ENCODE measurements around the gene PTPN7.
"Not testable (repeated sequence)": the region's sequence is repeated elsewhere in the genome, so short reads cannot be mapped to it uniquely, and the experiment has no call there.

PTPN7 gene

GRCh38 chr1:202154766-202155477 lies 5.5 kb downstream of the PTPN7 start:
- H3K36me3 Mint-ChIP-seq (ENCODE audit: low read depth) = peaks cover 98% of the 10 kb centered on the region
- peak; percentile 56 for DNase-seq
- H3K4me1 Mint-ChIP-seq (ENCODE audit: low read depth) = peaks cover 59% of the 10 kb centered on the region
- no peaks in the 10 kb centered on the region for H3K27me3 Mint-ChIP-seq
- H3K27ac Mint-ChIP-seq = peak overlapping the region; percentile 89
- H3K4me3 Mint-ChIP-seq = no peak overlapping the region
- no peaks in the 10 kb centered on the region for H3K9me3 Mint-ChIP-seq

GRCh38 chr1:202154148-202154765 lies 6.1 kb downstream of the PTPN7 start:
- Mint-ChIP-seq H3K36me3 (ENCODE audit: low read depth) (peaks cover 98% of the 10 kb centered on the region), H3K27me3 (no peaks in the 10 kb centered on the region), H3K9me3 (no peaks in the 10 kb centered on the region), H3K4me1 (ENCODE audit: low read depth) (peaks cover 56% of the 10 kb centered on the region), H3K4me3 (no peak overlapping the region), H3K27ac (peak overlapping the region; percentile 89)
- no peak for DNase-seq

DNA sequence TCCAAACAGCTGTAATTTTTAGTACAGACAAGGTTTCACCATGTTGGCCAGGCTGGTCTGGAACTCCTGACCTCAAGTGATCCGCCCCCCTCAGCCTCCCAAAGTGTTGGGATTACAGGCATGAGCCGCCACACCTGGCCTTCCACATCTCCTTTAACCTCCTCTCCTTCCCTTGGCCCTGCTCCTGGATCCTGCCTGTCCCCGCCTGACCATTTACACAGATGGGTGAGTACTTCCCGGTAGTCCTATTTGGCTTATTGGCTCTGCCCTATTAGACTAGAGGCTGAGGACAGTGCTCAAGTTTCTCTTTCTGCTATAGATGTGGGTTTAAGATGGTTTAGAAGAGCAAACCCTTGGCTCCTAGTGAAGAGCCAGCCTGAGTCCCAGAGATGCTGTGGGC lies 7.1 kb downstream of the PTPN7 start:
- H3K27me3 Mint-ChIP-seq = no peaks in the 10 kb centered on the region
- H3K27ac Mint-ChIP-seq = peak overlapping the region; percentile 82
- peaks cover 53% of the 10 kb centered on the region for H3K4me1 Mint-ChIP-seq (ENCODE audit: low read depth)
- DNase-seq = no peak
- H3K9me3 Mint-ChIP-seq = no peaks in the 10 kb centered on the region
- H3K4me3 Mint-ChIP-seq = no peak overlapping the region
- peaks cover 98% of the 10 kb centered on the region for H3K36me3 Mint-ChIP-seq (ENCODE audit: low read depth)

GRCh38 chr1:202152399-202152798 lies 8.0 kb downstream of the PTPN7 start:
- DNase-seq = no peak
- no peak overlapping the region for H3K4me3 Mint-ChIP-seq
- H3K27ac Mint-ChIP-seq = peak overlapping the region; percentile 59
- no peaks in the 10 kb centered on the region for H3K27me3 Mint-ChIP-seq
- H3K4me1 Mint-ChIP-seq (ENCODE audit: low read depth) = peaks cover 47% of the 10 kb centered on the region
- H3K36me3 Mint-ChIP-seq (ENCODE audit: low read depth) = peaks cover 98% of the 10 kb centered on the region
- H3K9me3 Mint-ChIP-seq = no peaks in the 10 kb centered on the region

DNA sequence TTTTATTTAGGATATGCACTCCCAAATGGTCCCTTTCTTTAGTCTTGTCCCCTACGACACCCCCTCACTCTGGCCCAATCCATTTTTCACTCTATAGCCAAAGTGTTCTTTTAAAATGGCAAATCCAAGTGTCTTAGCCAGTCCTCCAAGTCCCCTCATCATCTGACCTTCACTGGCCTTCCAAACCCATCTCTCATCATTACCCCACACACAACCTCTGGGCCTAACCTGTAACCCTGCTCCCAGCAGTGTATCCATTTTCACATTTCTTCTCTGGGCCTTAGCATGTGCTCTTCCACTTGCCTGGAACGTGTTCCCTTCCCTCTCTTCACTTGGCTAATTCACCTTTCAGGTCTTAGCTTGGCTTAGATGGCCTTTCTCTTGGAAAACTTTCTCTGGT lies 9.4 kb downstream of the PTPN7 start:
- Mint-ChIP-seq H3K4me1 (ENCODE audit: low read depth) (peaks cover 43% of the 10 kb centered on the region), H3K36me3 (ENCODE audit: low read depth) (peaks cover 93% of the 10 kb centered on the region), H3K27me3 (no peaks in the 10 kb centered on the region), H3K9me3 (no peaks in the 10 kb centered on the region), H3K4me3 (no peak overlapping the region), H3K27ac (peak overlapping the region; percentile 79)
- DNase-seq = no peak

- H3K27me3 Mint-ChIP-seq = no peaks in the 10 kb centered on the region
- peaks cover 45% of the 10 kb centered on the region for H3K4me1 Mint-ChIP-seq (ENCODE audit: low read depth)
- peaks cover 88% of the 10 kb centered on the region for H3K36me3 Mint-ChIP-seq (ENCODE audit: low read depth)
- H3K27ac Mint-ChIP-seq = peak overlapping the region; percentile 79
- no peak for DNase-seq
- H3K4me3 Mint-ChIP-seq = no peak overlapping the region
- no peaks in the 10 kb centered on the region for H3K9me3 Mint-ChIP-seq
Observed at GRCh38 chr1:202150602-202151001, 9.8 kb downstream of the PTPN7 start.

GRCh38 chr1:202150187-202150586 lies 10.2 kb downstream of the PTPN7 start:
- no peaks in the 10 kb centered on the region for H3K9me3 Mint-ChIP-seq
- no peak overlapping the region for H3K4me3 Mint-ChIP-seq
- no peak overlapping the region for H3K27ac Mint-ChIP-seq
- no peaks in the 10 kb centered on the region for H3K27me3 Mint-ChIP-seq
- peaks cover 45% of the 10 kb centered on the region for H3K4me1 Mint-ChIP-seq (ENCODE audit: low read depth)
- no peak for DNase-seq
- H3K36me3 Mint-ChIP-seq (ENCODE audit: low read depth) = peaks cover 88% of the 10 kb centered on the region

DNA sequence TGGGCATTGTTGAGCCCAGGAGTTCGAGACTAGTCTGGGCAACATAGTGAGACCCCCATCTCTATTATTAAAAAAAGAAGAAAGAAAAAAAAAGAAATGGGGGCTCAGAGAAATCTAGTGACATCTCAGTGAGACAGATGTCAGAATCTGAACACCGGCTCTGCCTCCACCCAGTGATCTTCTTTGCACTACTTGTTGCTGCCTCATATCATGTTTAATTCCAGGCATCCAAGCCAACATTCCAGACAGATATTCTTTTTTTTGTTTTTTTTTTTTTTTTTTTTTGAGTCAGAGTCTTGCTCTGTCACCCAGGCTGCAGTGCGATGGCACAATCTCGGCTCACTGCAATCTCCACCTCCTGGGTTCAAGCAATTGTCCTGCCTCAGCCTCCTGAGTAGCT lies 10.8 kb downstream of the PTPN7 start:
- peaks cover 42% of the 10 kb centered on the region for H3K4me1 Mint-ChIP-seq (ENCODE audit: low read depth)
- peaks cover 82% of the 10 kb centered on the region for H3K36me3 Mint-ChIP-seq (ENCODE audit: low read depth)
- H3K27me3 Mint-ChIP-seq = no peaks in the 10 kb centered on the region
- no peak overlapping the region for H3K27ac Mint-ChIP-seq
- no peak overlapping the region for H3K4me3 Mint-ChIP-seq
- DNase-seq = no peak
- no peaks in the 10 kb centered on the region for H3K9me3 Mint-ChIP-seq

DNA sequence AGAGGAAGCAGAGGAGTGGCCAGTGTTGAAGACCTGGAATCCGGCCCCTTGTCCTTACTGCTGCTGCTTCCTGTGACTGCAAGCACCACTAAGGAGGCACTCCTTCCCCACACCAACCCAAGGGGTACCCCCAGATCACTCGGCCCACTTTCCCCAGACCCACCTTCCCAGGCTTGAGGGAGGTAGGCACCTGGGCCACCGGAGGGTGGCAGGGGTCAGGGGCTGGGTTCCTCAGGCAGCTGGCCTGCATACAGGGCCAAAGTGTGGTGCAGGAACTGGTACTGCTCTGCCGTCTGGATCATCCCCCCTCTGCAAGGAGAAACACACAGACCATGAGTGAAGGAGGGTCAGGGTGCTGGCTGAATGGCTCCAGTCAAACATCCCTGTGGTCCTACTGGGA lies 12.0 kb downstream of the PTPN7 start:
- Mint-ChIP-seq H3K4me3 (no peak overlapping the region), H3K36me3 (ENCODE audit: low read depth) (peaks cover 76% of the 10 kb centered on the region), H3K27ac (peak overlapping the region; percentile 79), H3K27me3 (no peaks in the 10 kb centered on the region), H3K4me1 (ENCODE audit: low read depth) (peaks cover 40% of the 10 kb centered on the region), H3K9me3 (no peaks in the 10 kb centered on the region)
- no peak for DNase-seq

DNA sequence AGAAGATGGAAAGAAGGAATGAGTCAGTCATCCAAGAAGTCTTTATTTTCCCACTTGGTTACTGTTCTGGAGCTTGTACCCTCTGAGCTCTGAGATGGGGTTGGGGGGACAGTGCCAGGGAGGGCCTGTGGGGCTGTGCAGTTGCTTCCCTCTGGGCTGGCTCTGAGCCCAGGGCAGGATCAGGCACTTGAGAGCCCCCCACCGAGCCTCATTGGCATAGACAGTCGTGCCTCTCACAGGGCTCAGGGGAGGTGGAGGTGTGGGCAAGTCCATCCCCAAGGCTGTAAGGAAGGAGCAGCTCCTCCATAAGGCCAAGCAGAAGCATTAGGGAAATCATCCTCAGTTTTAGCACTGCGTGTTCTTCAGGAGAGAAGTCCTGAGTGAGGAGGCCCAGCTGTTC lies 13.4 kb downstream of the PTPN7 start:
- Mint-ChIP-seq H3K4me1 (ENCODE audit: low read depth) (peaks cover 50% of the 10 kb centered on the region), H3K27ac (peak overlapping the region; percentile 40), H3K4me3 (no peak overlapping the region), H3K36me3 (ENCODE audit: low read depth) (peaks cover 69% of the 10 kb centered on the region), H3K9me3 (no peaks in the 10 kb centered on the region), H3K27me3 (no peaks in the 10 kb centered on the region)
- no peak for DNase-seq

- Mint-ChIP-seq H3K36me3 (ENCODE audit: low read depth) (peaks cover 63% of the 10 kb centered on the region), H3K4me1 (ENCODE audit: low read depth) (peaks cover 53% of the 10 kb centered on the region), H3K27me3 (no peaks in the 10 kb centered on the region), H3K9me3 (no peaks in the 10 kb centered on the region), H3K4me3 (no peak overlapping the region), H3K27ac (peak overlapping the region; percentile 63)
- no peak for DNase-seq
Observed at GRCh38 chr1:202146279-202146678, 14.1 kb downstream of the PTPN7 start.

GRCh38 chr1:202145744-202146140 lies 14.7 kb downstream of the PTPN7 start:
- DNase-seq, H3K9me3 Mint-ChIP-seq, H3K27me3 Mint-ChIP-seq: not testable (repeated sequence)
- Mint-ChIP-seq H3K36me3 (ENCODE audit: low read depth) (peaks cover 63% of the 10 kb centered on the region), H3K27ac (peak overlapping the region; percentile 93), H3K4me3 (peak overlapping the region; percentile 90), H3K4me1 (ENCODE audit: low read depth) (peaks cover 53% of the 10 kb centered on the region)

DNA sequence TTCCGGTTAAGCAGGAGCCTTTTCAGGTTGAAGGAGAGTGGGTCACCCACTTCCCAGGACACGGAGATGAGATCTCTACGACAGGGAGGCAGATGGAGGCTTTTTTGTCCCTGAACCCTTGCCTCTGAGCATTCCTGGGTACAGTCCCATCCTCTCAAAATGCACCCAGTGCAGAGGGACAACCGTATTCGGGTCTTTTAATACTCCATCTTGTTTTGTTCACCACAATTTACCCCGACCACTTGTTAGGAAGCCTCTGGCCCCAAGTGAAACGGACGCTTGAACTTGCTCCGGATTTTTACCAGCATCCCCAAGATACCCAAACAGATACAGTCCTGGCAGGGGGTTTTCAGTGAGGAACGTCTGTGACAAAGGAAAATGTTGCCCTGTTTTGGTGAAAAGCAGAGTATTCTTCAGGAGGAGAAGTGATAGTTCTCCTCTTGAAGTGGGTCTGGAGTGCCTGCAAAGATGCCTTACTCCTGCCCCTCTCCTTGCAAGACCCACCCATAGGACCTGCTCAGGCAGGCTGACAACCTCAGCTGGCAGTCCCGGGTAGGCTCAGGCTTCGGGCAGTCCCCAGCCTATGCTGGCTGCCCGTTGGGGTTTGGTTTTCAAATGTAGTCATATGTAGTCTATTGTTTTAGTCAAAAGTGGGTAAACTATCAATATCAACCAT lies 15.2 kb downstream of the PTPN7 start:
- H3K4me1 Mint-ChIP-seq (ENCODE audit: low read depth) = peaks cover 54% of the 10 kb centered on the region

DNA sequence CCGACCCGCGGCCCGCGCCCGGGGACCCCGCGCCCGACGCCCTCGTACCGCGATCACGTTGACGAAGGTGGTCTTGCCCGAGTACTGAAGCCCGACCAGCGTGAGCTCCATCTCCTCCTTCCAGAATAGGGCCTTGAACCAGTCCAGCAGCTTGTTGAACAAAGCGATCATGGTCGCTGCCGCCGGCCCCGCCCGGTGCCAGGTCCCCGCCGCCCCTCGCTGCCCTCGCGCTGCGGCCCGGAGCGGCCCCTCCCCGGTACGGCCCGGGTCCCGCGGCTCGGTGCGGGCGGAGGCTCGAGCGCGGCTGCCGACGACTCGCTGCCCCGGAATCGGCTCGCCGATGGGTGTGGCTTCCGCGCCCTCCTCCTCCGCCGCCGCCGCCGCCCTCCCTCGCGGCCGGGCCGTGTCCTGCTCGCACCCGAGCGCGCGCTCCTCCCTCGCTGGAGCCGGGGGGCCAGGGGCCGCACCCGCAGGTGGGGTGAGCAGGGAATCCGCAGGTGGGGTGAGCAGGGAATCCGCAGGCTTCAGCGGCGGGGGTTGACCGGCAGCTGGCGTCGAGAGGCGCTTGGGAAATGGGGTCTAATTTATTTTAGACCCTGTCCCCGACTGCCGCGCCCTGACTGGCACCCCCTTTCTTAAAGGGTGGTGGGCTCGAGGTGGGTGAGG lies 15.9 kb downstream of the PTPN7 start, which contains the start of gene ARL8A:
ARL8A (minus strand) TSS at position 336 of the 666 bp plus-strand sequence; CDS start at position 171, 165 bp downstream.
- peak; percentile 83 for DNase-seq
- no peaks in the 10 kb centered on the region for H3K27me3 Mint-ChIP-seq
- H3K9me3 Mint-ChIP-seq = no peaks in the 10 kb centered on the region
- peak within 1 kb of the TSS; percentile 90 for H3K4me3 Mint-ChIP-seq
- H3K4me1 Mint-ChIP-seq (ENCODE audit: low read depth) = peaks cover 53% of the 10 kb centered on the region
- peaks cover 56% of the 10 kb centered on the region for H3K36me3 Mint-ChIP-seq (ENCODE audit: low read depth)
- H3K27ac Mint-ChIP-seq = peak within 1 kb of the TSS; percentile 93

More for the DNA sequence above, 15.2 kb downstream of the PTPN7 start:
- peak; percentile 65 for DNase-seq
- H3K4me3 Mint-ChIP-seq = peak overlapping the region; percentile 90
- H3K36me3 Mint-ChIP-seq (ENCODE audit: low read depth) = peaks cover 62% of the 10 kb centered on the region
- H3K9me3 Mint-ChIP-seq = no peaks in the 10 kb centered on the region
- H3K27me3 Mint-ChIP-seq = no peaks in the 10 kb centered on the region
- H3K27ac Mint-ChIP-seq = peak overlapping the region; percentile 93

Measured in activated T-cell treated with anti-CD3 and anti-CD28 coated beads, Interleukin-2, amount 50 U/mL, for 24 hours (primary cell).